ENCODE results near the gene FBXO31. TPM values are rescaled to one million over a fixed set of nuclear protein-coding genes. Genes with fewer than 3 reads are reported as not detected.

FBXO31 gene
- total and polyA plus RNA-seq, 2 donors (not counting 1 experiment from before 2014, with no cell fraction given): 17.8 to 32.9 TPM

GRCh38 chr16:87382023-87382785 lies 1.4 kb downstream of the FBXO31 start:
- 79% methylated on average over 7 of the region's 17 CpGs for WGBS (ENCODE audit: insufficient coverage)
- H3K27ac ChIP-seq (ENCODE audit: low read length in 2 of 2): peak overlapping the region in 1 of 2 donors; percentile 76
- peak overlapping the region; percentile 84 for H3K4me2 ChIP-seq (replicated peaks; ENCODE audit: low read depth, low read length, poor library complexity, severe bottlenecking)
- intact Hi-C loops (cut with micrococcal nuclease): loop anchor here (10.0 kb wide), 2 partner anchors 827 to 1827 kb away; partner anchors contain the start of gene MTHFSD
- peaks cover 33 to 39% of the 10 kb centered on the region in 2 donors for H3K4me1 ChIP-seq (ENCODE audit: control insufficient read depth in 2 of 2, insufficient read depth in 2 of 2, low read length in 2 of 2)
- H3K9me3 Mint-ChIP-seq (ENCODE audit: insufficient read depth): peaks cover 2% of the 10 kb centered on the region
- peaks cover 50% of the 10 kb centered on the region for H3K4me1 Mint-ChIP-seq
- ChIA-PET CTCF (interaction anchor here (4.3 kb wide), 1 partner anchor 12 kb away, joined by 52 read pairs; the partner anchor contains the start of gene MAP1LC3B), POLR2A (interaction anchor here (2.9 kb wide), 1 partner anchor 12 kb away, joined by 23 read pairs; the partner anchor contains the start of gene MAP1LC3B)
- no peak for ATAC-seq (ENCODE audit: low read depth)
- H3K36me3 ChIP-seq (replicated peaks in 1 of 2; ENCODE audit: control extremely low read depth in 1 of 2, control insufficient read depth in 1 of 2, extremely low read depth in 1 of 2, insufficient read depth in 2 of 2, low read length in 1 of 2): no peaks in the 10 kb centered on the region
- peaks cover 56% of the 10 kb centered on the region for H3K79me2 ChIP-seq (ENCODE audit: control insufficient read depth, insufficient read depth, low read length)
- H2AFZ ChIP-seq (ENCODE audit: insufficient read depth, low read depth, low read length, poor library complexity, severe bottlenecking): peak overlapping the region; percentile 87
- peak overlapping the region; percentile 90 for H3K27ac Mint-ChIP-seq
- peaks cover 0 to 2% (median 0%) of the 10 kb centered on the region in 3 donors for H3K9me3 ChIP-seq (ENCODE audit: control extremely low read depth in 1 of 3, control insufficient read depth in 2 of 3, insufficient read depth in 1 of 3, low read length in 2 of 3)
- DNase-seq: no peak
- H3K9ac ChIP-seq (ENCODE audit: low read length): peak overlapping the region; percentile 70
- TF ChIP-seq EZH2 (IDR thresholded peaks at IDR 0.05; ENCODE audit: borderline replicate concordance, insufficient read depth, low read depth, low read length, poor library complexity, severe bottlenecking) (no peak), CTCF (IDR thresholded peaks at IDR 0.05) (no peak)
- H3K4me3 ChIP-seq (ENCODE audit: control extremely low read depth in 1 of 5, extremely low read depth in 1 of 5, insufficient read depth in 1 of 5, low read depth in 2 of 5, low read length in 4 of 5): peak overlapping the region in 4 of 5 experiments; percentile 56 to 75 (median 65)
- H4K20me1 ChIP-seq (ENCODE audit: control insufficient read depth, insufficient read depth, low read length, poor library complexity, severe bottlenecking): peaks cover 32% of the 10 kb centered on the region
- H3K4me3 Mint-ChIP-seq: peak overlapping the region; percentile 88
- no peaks in the 10 kb centered on the region for H3K27me3 Mint-ChIP-seq
- no peaks in the 10 kb centered on the region for H3K27me3 ChIP-seq (replicated peaks in 1 of 4; ENCODE audit: control extremely low read depth in 1 of 4, control insufficient read depth in 3 of 4, insufficient read depth in 4 of 4, low read length in 3 of 4)

DNA sequence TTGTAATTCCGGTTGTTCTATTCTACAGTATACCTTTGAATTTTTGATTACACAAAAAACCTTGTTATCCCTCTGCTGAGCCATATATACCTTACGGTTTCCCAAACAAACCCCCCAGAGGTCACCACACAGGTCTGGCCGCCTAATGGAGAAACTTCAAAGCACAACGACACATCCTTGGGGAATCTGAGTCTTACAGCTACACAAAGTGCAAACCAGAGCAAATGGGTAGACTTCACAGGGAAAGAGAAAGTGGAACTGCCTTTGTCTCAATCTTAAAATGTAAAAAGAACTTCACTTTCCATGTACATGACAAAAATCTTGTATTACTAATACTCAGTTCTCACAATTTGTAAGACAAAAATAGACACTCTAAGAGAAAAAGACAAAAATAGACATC lies 2.7 kb downstream of the FBXO31 start:
- peak overlapping the region; percentile 66 for H3K4me3 Mint-ChIP-seq
- no peak overlapping the region for H3K4me3 ChIP-seq (ENCODE audit: control extremely low read depth in 1 of 5, extremely low read depth in 1 of 5, insufficient read depth in 1 of 5, low read depth in 2 of 5, low read length in 4 of 5)
- H3K27ac Mint-ChIP-seq: peak overlapping the region; percentile 59
- ATAC-seq (ENCODE audit: low read depth) (no peak), DNase-seq (no peak)
- H3K4me1 ChIP-seq (ENCODE audit: control insufficient read depth in 2 of 2, insufficient read depth in 2 of 2, low read length in 2 of 2): peaks cover 25 to 26% of the 10 kb centered on the region in 2 donors
- POLR2A ChIA-PET: no interaction called here
- peaks cover 47% of the 10 kb centered on the region for H3K4me1 Mint-ChIP-seq
- TF ChIP-seq EZH2 (IDR thresholded peaks at IDR 0.05; ENCODE audit: borderline replicate concordance, insufficient read depth, low read depth, low read length, poor library complexity, severe bottlenecking): no peak
- TF ChIP-seq CTCF (IDR thresholded peaks at IDR 0.05): no peak
- intact Hi-C loops (cut with micrococcal nuclease): loop anchor here (10.0 kb wide), 2 partner anchors 826 to 1826 kb away; partner anchors contain the start of gene MTHFSD
- H3K9me3 ChIP-seq (ENCODE audit: control extremely low read depth in 1 of 3, control insufficient read depth in 2 of 3, insufficient read depth in 1 of 3, low read length in 2 of 3): peaks cover 0 to 2% (median 0%) of the 10 kb centered on the region in 3 donors
- CTCF ChIA-PET: interaction anchor here (1.0 to 4.3 kb wide), 2 partner anchors 13 to 64 kb away, joined by 3 to 52 read pairs; partner anchors contain the start of genes C16orf95 and MAP1LC3B
- 100% methylated on average over 1 of the region's 4 CpGs for WGBS (ENCODE audit: insufficient coverage)
- H3K4me2 ChIP-seq (replicated peaks; ENCODE audit: low read depth, low read length, poor library complexity, severe bottlenecking): peak overlapping the region; percentile 36
- peaks cover 45% of the 10 kb centered on the region for H4K20me1 ChIP-seq (ENCODE audit: control insufficient read depth, insufficient read depth, low read length, poor library complexity, severe bottlenecking)
- H3K9me3 Mint-ChIP-seq (ENCODE audit: insufficient read depth): no peaks in the 10 kb centered on the region
- H3K27ac ChIP-seq (ENCODE audit: low read length in 2 of 2): no peak overlapping the region
- H3K36me3 ChIP-seq (replicated peaks in 1 of 2; ENCODE audit: control extremely low read depth in 1 of 2, control insufficient read depth in 1 of 2, extremely low read depth in 1 of 2, insufficient read depth in 2 of 2, low read length in 1 of 2): no peaks in the 10 kb centered on the region
- H2AFZ ChIP-seq (ENCODE audit: insufficient read depth, low read depth, low read length, poor library complexity, severe bottlenecking): no peak overlapping the region
- H3K9ac ChIP-seq (ENCODE audit: low read length): no peak overlapping the region
- no peaks in the 10 kb centered on the region for H3K27me3 Mint-ChIP-seq
- H3K79me2 ChIP-seq (ENCODE audit: control insufficient read depth, insufficient read depth, low read length): peaks cover 69% of the 10 kb centered on the region
- no peaks in the 10 kb centered on the region for H3K27me3 ChIP-seq (replicated peaks in 1 of 4; ENCODE audit: control extremely low read depth in 1 of 4, control insufficient read depth in 3 of 4, insufficient read depth in 4 of 4, low read length in 3 of 4)
